DND-41 (cell line): ENCODE measurements around the gene TENT5C.

ENCODE experiments used
- CTCF ChIP-seq: IDR thresholded peaks from 2 replicates; pipeline ENCODE4 v1.5.1; 2012; ENCODE audit warnings: borderline replicate concordance, low read length, moderate library complexity, mild to moderate bottlenecking; ENCODE audit not compliant: poor library complexity, severe bottlenecking; ENCODE audit errors: extremely low read depth
- EZH2 ChIP-seq: IDR thresholded peaks from 3 replicates; pipeline ENCODE4 v1.6.1; 2012; ENCODE audit warnings: borderline replicate concordance, low read depth, mild to moderate bottlenecking, moderate library complexity, low read length, inconsistent platforms; ENCODE audit not compliant: severe bottlenecking

- TF ChIP-seq CTCF: peak; percentile 18
- TF ChIP-seq EZH2: no peak
These were observed 68.9 kb downstream of the TENT5C start for GRCh38 chr1:117674521-117675400.
